Bronchial epithelial cell (primary cell): ENCODE measurements around the gene TNK1. TPM values are rescaled to one million over a fixed set of nuclear protein-coding genes. Genes with fewer than 3 reads are reported as not detected.

Source experiments
- DNase-seq: peaks from one replicate; pipeline ENCODE4 v3.0.0-alpha.2; 2010; ENCODE audit warnings: low read depth
- FAIRE-seq: peaks from 2 replicates; lab custom pipeline; 2011; peaks lifted over from hg19 to GRCh38; lab: Jason Lieb, UNC
- H3K27me3 ChIP-seq: 2 replicates; pipeline ENCODE4 v1.5.1; 2011; ENCODE audit warnings: low read length; ENCODE audit not compliant: control insufficient read depth, insufficient read depth
- H3K36me3 ChIP-seq: 2 replicates; pipeline ENCODE4 v1.5.1; 2011; ENCODE audit warnings: low read length; ENCODE audit not compliant: control insufficient read depth, insufficient read depth
- H3K4me3 ChIP-seq: 2 replicates; pipeline ENCODE4 v1.5.1; 2011; ENCODE audit warnings: mild to moderate bottlenecking, low read depth, low read length, control low read depth
- CTCF ChIP-seq: IDR thresholded peaks from 2 replicates; pipeline ENCODE4 v1.5.1; 2011; ENCODE audit warnings: mild to moderate bottlenecking, moderate library complexity, low read length, control low read depth, inconsistent platforms; ENCODE audit not compliant: insufficient read depth, severe bottlenecking
- total RNA-seq: library from RNA; depleted of rRNA; stranded (reverse); fragments of >200 nt; gene quantifications from 2 replicates; pipeline ENCODE4 v1.2.1, GENCODE V29; 2014

The TNK1 gene
- total RNA-seq, 1 donor from 2014 or later = 11.8 TPM

GRCh38 chr17:7340179-7340578 is 40.7 kb upstream of the TNK1 start:
- no peak for DNase-seq
- no peak for FAIRE-seq
- H3K4me3 ChIP-seq = no peak overlapping the region
- H3K27me3 ChIP-seq = peaks cover 1% of the 10 kb centered on the region
- no peaks in the 10 kb centered on the region for H3K36me3 ChIP-seq
- no peak for TF ChIP-seq CTCF

GRCh38 chr17:7341842-7342241 is 39.0 kb upstream of the TNK1 start:
- no peak for TF ChIP-seq CTCF
- FAIRE-seq = no peak

GRCh38 chr17:7343250-7343649 is 37.6 kb upstream of the TNK1 start:
- peaks cover 1% of the 10 kb centered on the region for H3K27me3 ChIP-seq
- DNase-seq (no peak), FAIRE-seq (no peak)
- TF ChIP-seq CTCF = no peak
- no peak overlapping the region for H3K4me3 ChIP-seq
- H3K36me3 ChIP-seq = no peaks in the 10 kb centered on the region

More at GRCh38 chr17:7341842-7342241, 39.0 kb upstream of the TNK1 start:
- Histone ChIP-seq H3K27me3 (peaks cover 1% of the 10 kb centered on the region), H3K4me3 (no peak overlapping the region), H3K36me3 (no peaks in the 10 kb centered on the region)
- DNase-seq = no peak

GRCh38 chr17:7346761-7347614 is 33.9 kb upstream of the TNK1 start:
- TF ChIP-seq CTCF = no peak
- Histone ChIP-seq H3K27me3 (peaks cover 1% of the 10 kb centered on the region), H3K4me3 (no peak overlapping the region), H3K36me3 (no peaks in the 10 kb centered on the region)
- no peak for DNase-seq
- no peak for FAIRE-seq

- no peaks in the 10 kb centered on the region for H3K36me3 ChIP-seq
- peaks cover 1% of the 10 kb centered on the region for H3K27me3 ChIP-seq
These were observed 33.0 kb upstream of the TNK1 start for GRCh38 chr17:7347630-7348477.

More at GRCh38 chr17:7347630-7348477, 33.0 kb upstream of the TNK1 start:
- no peak overlapping the region for H3K4me3 ChIP-seq
- no peak for FAIRE-seq
- no peak for DNase-seq
- TF ChIP-seq CTCF = no peak
